ENCODE data around the gene SMARCA2.

DNA sequence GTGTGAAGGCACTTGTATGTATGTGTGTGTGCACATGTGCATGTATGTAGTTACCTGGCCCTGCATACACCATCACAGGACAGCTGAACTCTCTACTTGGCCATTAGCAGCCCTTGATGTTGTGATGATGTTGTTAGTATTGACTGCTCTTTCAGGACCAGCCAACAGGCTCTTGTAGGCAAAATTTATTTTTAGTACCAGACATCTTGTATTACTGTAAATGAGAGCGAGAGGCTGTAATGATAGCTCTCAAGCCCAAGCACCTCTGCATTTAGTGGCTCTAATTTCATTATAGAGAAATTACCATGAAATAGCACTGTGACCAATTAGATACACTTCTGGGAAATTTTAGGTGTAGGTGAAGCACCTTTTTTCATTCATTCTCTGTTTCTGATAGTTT, 158.0 kb downstream of the SMARCA2 start:
- TF ChIP-seq POLR2A (IDR thresholded peaks at IDR 0.05), result no peak
- TF ChIP-seq, protein P1, sequence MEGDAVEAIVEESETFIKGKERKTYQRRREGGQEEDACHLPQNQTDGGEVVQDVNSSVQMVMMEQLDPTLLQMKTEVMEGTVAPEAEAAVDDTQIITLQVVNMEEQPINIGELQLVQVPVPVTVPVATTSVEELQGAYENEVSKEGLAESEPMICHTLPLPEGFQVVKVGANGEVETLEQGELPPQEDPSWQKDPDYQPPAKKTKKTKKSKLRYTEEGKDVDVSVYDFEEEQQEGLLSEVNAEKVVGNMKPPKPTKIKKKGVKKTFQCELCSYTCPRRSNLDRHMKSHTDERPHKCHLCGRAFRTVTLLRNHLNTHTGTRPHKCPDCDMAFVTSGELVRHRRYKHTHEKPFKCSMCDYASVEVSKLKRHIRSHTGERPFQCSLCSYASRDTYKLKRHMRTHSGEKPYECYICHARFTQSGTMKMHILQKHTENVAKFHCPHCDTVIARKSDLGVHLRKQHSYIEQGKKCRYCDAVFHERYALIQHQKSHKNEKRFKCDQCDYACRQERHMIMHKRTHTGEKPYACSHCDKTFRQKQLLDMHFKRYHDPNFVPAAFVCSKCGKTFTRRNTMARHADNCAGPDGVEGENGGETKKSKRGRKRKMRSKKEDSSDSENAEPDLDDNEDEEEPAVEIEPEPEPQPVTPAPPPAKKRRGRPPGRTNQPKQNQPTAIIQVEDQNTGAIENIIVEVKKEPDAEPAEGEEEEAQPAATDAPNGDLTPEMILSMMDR (IDR thresholded peaks at IDR 0.05), result no peak

Measured in testis (tissue), 2 donors.